Karpas-422 (cell line): ENCODE results near the gene MYH9. TPM values are rescaled to one million over a fixed set of nuclear protein-coding genes. Genes with fewer than 3 reads are reported as not detected.

Experiments
- DNase-seq: peaks from one replicate; pipeline ENCODE4 v3.0.0-alpha.2; 2015
- H2AFZ ChIP-seq: fragments of 200-600 bp; sonication (generic); 2 replicates; pipeline ENCODE4 v1.6.1; 2014; ENCODE audit warnings: antibody characterized with exemption, low read length, mixed read lengths
- H3K27ac ChIP-seq: fragments of 200-600 bp; sonication (generic); 2 replicates; pipeline ENCODE4 v1.5.1; 2014; ENCODE audit warnings: mild to moderate bottlenecking, low read length, moderate library complexity
- H3K27me3 ChIP-seq: fragments of 200-600 bp; sonication (generic); 2 replicates; pipeline ENCODE4 v1.6.1; 2014; ENCODE audit warnings: low read length, mixed read lengths
- H3K36me3 ChIP-seq: fragments of 200-600 bp; sonication (generic); 2 replicates; pipeline ENCODE4 v1.6.1; 2014; ENCODE audit warnings: low read length, mixed read lengths; ENCODE audit not compliant: insufficient read depth
- H3K4me1 ChIP-seq: fragments of 200-600 bp; sonication (generic); 2 replicates; pipeline ENCODE4 v1.6.1; 2014; ENCODE audit warnings: mild to moderate bottlenecking, low read length, mixed read lengths
- H3K4me2 ChIP-seq: fragments of 200-600 bp; sonication (generic); 2 replicates; pipeline ENCODE4 v1.6.1; 2014; ENCODE audit warnings: low read length, low read depth, mild to moderate bottlenecking; ENCODE audit not compliant: poor library complexity, severe bottlenecking
- H3K4me3 ChIP-seq: fragments of 200-600 bp; sonication (generic); 2 replicates; pipeline ENCODE4 v1.5.1; 2014; ENCODE audit warnings: mild to moderate bottlenecking, antibody characterized with exemption, low read length, mixed read lengths
- H3K79me2 ChIP-seq: fragments of 200-600 bp; sonication (generic); 2 replicates; pipeline ENCODE4 v1.6.1; 2014; ENCODE audit warnings: mild to moderate bottlenecking, low read length, mixed read lengths
- H3K9ac ChIP-seq: fragments of 200-600 bp; sonication (generic); 2 replicates; pipeline ENCODE4 v1.6.0; 2014; ENCODE audit warnings: low read length
- H3K9me2 ChIP-seq: fragments of 200-600 bp; sonication (generic), shearing (Covaris generic); replicated peaks from 2 replicates; pipeline ENCODE4 v1.6.0; 2014; ENCODE audit warnings: mild to moderate bottlenecking, low read length, moderate library complexity; ENCODE audit not compliant: insufficient read depth
- H3K9me3 ChIP-seq: fragments of 300-700, 200-600 bp; sonication (generic); 2 replicates; pipeline ENCODE4 v1.6.1; 2014; ENCODE audit warnings: low read length, mixed read lengths
- H4K20me1 ChIP-seq: fragments of 200-600 bp; sonication (generic); 2 replicates; pipeline ENCODE4 v1.6.1; 2014; ENCODE audit warnings: mild to moderate bottlenecking, antibody characterized with exemption, low read length, low read depth; ENCODE audit not compliant: insufficient read depth
- small RNA-seq: library from RNA; depleted of rRNA; stranded (forward); fragments of <200 nt; gene quantifications from one replicate; pipeline ENCODE3, GENCODE V24; 2014
- total RNA-seq: library from RNA; depleted of rRNA; stranded (reverse); fragments of >200 nt; shearing (Covaris generic); gene quantifications from 2 replicates; pipeline ENCODE4 v1.2.3, GENCODE V29; 2014; ENCODE audit warnings: low replicate concordance; rRNA removed

Gene MYH9
- total RNA-seq, 1 experiment from 2014 or later, result 57.5 TPM

- H3K36me3 ChIP-seq, result 0 out of 2 replicates have a peak, but pooled peaks cover 6% of the 10 kb centered on the region
- H3K27me3 ChIP-seq, result no peaks in the 10 kb centered on the region
These were observed 153.6 kb downstream of the MYH9 start for GRCh38 chr22:36234213-36234612.

GRCh38 chr22:36233796-36234195, 154.0 kb downstream of the MYH9 start:
- Histone ChIP-seq H3K4me1 (peaks cover 13% of the 10 kb centered on the region), H3K4me3 (no peak overlapping the region), H4K20me1 (no peaks in the 10 kb centered on the region)

More at GRCh38 chr22:36234213-36234612, 153.6 kb downstream of the MYH9 start:
- Histone ChIP-seq H4K20me1 (no peaks in the 10 kb centered on the region), H3K4me2 (no peak overlapping the region), H3K79me2 (peaks cover 31% of the 10 kb centered on the region), H2AFZ (no peak overlapping the region), H3K9ac (no peak overlapping the region), H3K9me3 (no peaks in the 10 kb centered on the region), H3K4me3 (no peak overlapping the region), H3K27ac (no peak overlapping the region), H3K4me1 (peaks cover 14% of the 10 kb centered on the region), H3K9me2 (no peaks in the 10 kb centered on the region)
- no peak for DNase-seq

GRCh38 chr22:36232715-36233401, 154.9 kb downstream of the MYH9 start:
- Histone ChIP-seq H2AFZ (no peak overlapping the region), H3K9me3 (no peaks in the 10 kb centered on the region), H3K27ac (no peak overlapping the region), H3K79me2 (peaks cover 17% of the 10 kb centered on the region), H3K4me2 (no peak overlapping the region), H3K4me3 (no peak overlapping the region), H3K9ac (no peak overlapping the region), H3K9me2 (no peaks in the 10 kb centered on the region), H3K27me3 (no peaks in the 10 kb centered on the region), H3K4me1 (peaks cover 4% of the 10 kb centered on the region), H4K20me1 (no peaks in the 10 kb centered on the region), H3K36me3 (0 out of 2 replicates have a peak, but pooled peaks cover 6% of the 10 kb centered on the region)
- DNase-seq, result no peak

More at GRCh38 chr22:36233796-36234195, 154.0 kb downstream of the MYH9 start:
- no peak overlapping the region for H3K9ac ChIP-seq
- no peaks in the 10 kb centered on the region for H3K9me3 ChIP-seq
- H3K27ac ChIP-seq, result no peak overlapping the region
- H2AFZ ChIP-seq, result no peak overlapping the region
- H3K27me3 ChIP-seq, result no peaks in the 10 kb centered on the region
- peaks cover 27% of the 10 kb centered on the region for H3K79me2 ChIP-seq
- DNase-seq, result no peak
- H3K4me2 ChIP-seq, result no peak overlapping the region
- no peaks in the 10 kb centered on the region for H3K9me2 ChIP-seq
- H3K36me3 ChIP-seq, result 0 out of 2 replicates have a peak, but pooled peaks cover 6% of the 10 kb centered on the region

Small RNA genes lying within 50 kb of the gene (small RNA-seq; reads per million reads assigned to genes)
- not detected for gene MIR6819

Other genes starting within 250 kb of the MYH9 start
- 0.60 and 1.7 TPM in 2 replicates for gene APOL3, start 227.2 kb downstream of the MYH9 start, total RNA-seq
- gene APOL4, start 186.2 kb downstream of the MYH9 start, total RNA-seq, result not detected in 2 replicates
- gene APOL2, start 148.4 kb downstream of the MYH9 start, total RNA-seq, result 11.3 and 15.9 TPM in 2 replicates
- 0.14 TPM in 1 of 2 replicates, not detected in the other for gene APOL1, start 134.8 kb downstream of the MYH9 start, total RNA-seq
- gene TXN2, start 93.7 kb upstream of the MYH9 start, total RNA-seq, result 26.7 and 45.4 TPM in 2 replicates
- 4.8 and 9.9 TPM in 2 replicates for gene FOXRED2, start 119.1 kb upstream of the MYH9 start, total RNA-seq
- 481 and 566 TPM in 2 replicates for gene EIF3D, start 141.2 kb upstream of the MYH9 start, total RNA-seq